ENCODE results near the gene AKAP8.
"Not testable (repeated sequence)": the region's sequence is repeated elsewhere in the genome, so short reads cannot be mapped to it uniquely, and the experiment has no call there.

AKAP8 gene

GRCh38 chr19:15403151-15403531 lies 23.6 kb upstream of the AKAP8 start:
- no peak for FAIRE-seq

- FAIRE-seq: no peak
Observed at GRCh38 chr19:15402411-15403150, 23.0 kb upstream of the AKAP8 start.

GRCh38 chr19:15401397-15401710 lies 21.8 kb upstream of the AKAP8 start:
- no peak for FAIRE-seq

GRCh38 chr19:15400521-15401396 lies 21.2 kb upstream of the AKAP8 start:
- FAIRE-seq: no peak

GRCh38 chr19:15399635-15400034 lies 20.0 kb upstream of the AKAP8 start:
- FAIRE-seq: no peak

GRCh38 chr19:15399234-15399515 lies 19.6 kb upstream of the AKAP8 start:
- no peak for FAIRE-seq

GRCh38 chr19:15398501-15399233 lies 19.1 kb upstream of the AKAP8 start:
- FAIRE-seq: no peak

GRCh38 chr19:15397782-15398181 lies 18.2 kb upstream of the AKAP8 start:
- no peak for FAIRE-seq

- no peak for FAIRE-seq
Observed at GRCh38 chr19:15397236-15397635, 17.6 kb upstream of the AKAP8 start.

GRCh38 chr19:15396436-15396835 lies 16.8 kb upstream of the AKAP8 start:
- FAIRE-seq: no peak

- not testable (repeated sequence) for FAIRE-seq
Observed at GRCh38 chr19:15395251-15395650, 15.7 kb upstream of the AKAP8 start.

GRCh38 chr19:15394426-15394825 lies 14.8 kb upstream of the AKAP8 start:
- FAIRE-seq: no peak

- no peak for FAIRE-seq
Observed at GRCh38 chr19:15393963-15394362, 14.4 kb upstream of the AKAP8 start.

GRCh38 chr19:15390814-15391213 lies 11.2 kb upstream of the AKAP8 start:
- FAIRE-seq: no peak

GRCh38 chr19:15381864-15382263 lies 2.3 kb upstream of the AKAP8 start:
- no peak for FAIRE-seq

- no peak for FAIRE-seq
Observed at GRCh38 chr19:15381429-15381828, 1.8 kb upstream of the AKAP8 start.

GRCh38 chr19:15379999-15380647 lies 536 bp upstream of the AKAP8 start:
- FAIRE-seq: no peak

GRCh38 chr19:15378534-15379082 lies 979 bp downstream of the AKAP8 start:
- no peak for FAIRE-seq

- FAIRE-seq: no peak
Observed at GRCh38 chr19:15374796-15375440, 4.7 kb downstream of the AKAP8 start.

GRCh38 chr19:15374105-15374651 lies 5.4 kb downstream of the AKAP8 start:
- no peak for FAIRE-seq

GRCh38 chr19:15373644-15374043 lies 5.9 kb downstream of the AKAP8 start:
- no peak for FAIRE-seq

GRCh38 chr19:15372891-15373301 lies 6.7 kb downstream of the AKAP8 start:
- FAIRE-seq: no peak

Data from colon (tissue), 2 donors.